ENCODE measurements around the gene PGGT1B. TPM values are rescaled to one million over a fixed set of nuclear protein-coding genes. Genes with fewer than 3 reads are reported as not detected.

Gene PGGT1B
- 12.2 and 19.1 TPM in 2 replicates for total RNA-seq

DNA sequence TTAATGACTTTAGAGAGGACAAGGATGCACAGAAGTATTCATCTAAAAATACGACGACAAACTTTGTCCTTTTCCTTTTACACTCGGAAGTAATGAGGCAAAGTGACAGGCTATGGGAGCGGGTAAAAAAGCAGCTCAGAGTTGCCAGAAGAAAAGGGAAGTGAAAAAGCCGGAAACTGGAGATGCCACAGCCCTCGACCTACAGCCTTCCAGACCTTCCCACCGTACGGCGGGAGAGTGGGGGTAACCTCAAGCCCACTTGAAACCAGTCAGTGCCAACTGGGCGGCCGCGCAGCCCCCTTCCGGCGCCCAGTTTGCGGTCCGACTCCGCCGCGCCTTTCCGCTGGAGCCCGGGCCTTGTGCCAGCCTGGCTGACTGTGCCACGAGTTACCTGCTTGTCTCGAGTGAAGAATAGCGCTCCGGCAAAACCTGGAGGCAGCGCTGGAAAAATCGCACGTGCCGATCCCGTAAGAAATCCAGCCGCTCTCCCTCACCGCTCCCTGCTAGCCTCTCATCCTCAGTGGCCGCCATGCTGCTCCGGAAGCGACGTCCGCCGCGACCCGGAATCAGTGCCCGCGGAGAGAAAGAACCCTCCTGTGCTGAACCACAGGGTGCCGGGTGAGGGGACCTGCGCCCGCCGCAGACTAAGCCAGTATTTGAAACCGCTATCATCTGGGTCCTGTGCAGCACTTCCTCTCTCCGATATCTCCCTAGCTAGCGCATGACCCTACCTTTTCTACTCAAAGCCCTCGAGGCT lies at the start of gene PGGT1B:
PGGT1B (minus strand) TSS at position 557 of the 757 bp plus-strand sequence; CDS start at position 531, 26 bp downstream.
- peak; percentile 46 for DNase-seq (ENCODE audit: low read depth)

DNA sequence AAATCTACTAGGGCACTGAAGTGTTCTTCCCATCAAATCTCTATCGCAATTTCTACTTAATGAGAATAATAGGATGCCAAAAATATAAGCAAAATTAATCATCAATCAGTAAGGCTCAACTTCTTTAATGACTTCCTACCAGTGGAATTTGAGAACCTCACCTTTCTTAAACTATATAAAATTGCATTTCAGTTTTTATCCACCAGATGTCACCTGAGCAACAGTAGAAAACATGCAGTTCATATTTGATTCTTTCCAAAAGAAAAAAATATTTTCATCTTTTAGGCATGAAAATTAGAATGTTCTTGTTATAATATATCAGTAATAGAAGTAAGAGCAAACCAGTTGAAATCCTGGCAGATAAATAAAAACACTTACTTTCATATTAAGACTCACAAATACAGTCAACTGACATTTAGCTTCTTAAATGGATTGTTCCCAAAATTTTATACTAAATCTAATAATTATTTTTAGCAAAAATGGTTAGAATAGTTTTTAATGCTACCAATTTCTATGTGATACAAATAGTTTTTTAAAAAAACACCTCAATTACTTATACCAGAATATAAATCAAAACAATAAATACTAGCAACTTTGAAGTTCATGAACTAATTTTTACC lies 47.2 kb upstream of the PGGT1B start:
- peak; percentile 65 for DNase-seq (ENCODE audit: low read depth)

DNA sequence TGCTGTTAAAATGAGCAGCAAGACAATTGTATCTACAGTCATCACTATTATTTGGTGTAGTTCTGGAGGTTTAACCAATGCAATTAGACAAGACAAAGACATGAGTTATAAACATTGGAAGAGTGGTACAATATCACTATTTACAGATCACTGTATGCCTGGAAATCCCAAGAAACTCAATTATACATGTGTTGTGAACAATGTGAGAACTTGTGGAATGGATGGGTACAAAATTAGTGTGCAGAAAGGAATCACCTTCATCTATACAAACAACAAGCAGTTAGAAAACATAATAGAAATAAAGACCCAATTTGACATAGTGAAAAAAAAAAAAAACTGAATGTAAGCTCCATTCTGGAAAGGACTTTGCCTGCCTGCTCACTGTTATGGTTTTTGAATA lies 46.1 kb upstream of the PGGT1B start:
- DNase-seq (ENCODE audit: low read depth), result no peak

DNA sequence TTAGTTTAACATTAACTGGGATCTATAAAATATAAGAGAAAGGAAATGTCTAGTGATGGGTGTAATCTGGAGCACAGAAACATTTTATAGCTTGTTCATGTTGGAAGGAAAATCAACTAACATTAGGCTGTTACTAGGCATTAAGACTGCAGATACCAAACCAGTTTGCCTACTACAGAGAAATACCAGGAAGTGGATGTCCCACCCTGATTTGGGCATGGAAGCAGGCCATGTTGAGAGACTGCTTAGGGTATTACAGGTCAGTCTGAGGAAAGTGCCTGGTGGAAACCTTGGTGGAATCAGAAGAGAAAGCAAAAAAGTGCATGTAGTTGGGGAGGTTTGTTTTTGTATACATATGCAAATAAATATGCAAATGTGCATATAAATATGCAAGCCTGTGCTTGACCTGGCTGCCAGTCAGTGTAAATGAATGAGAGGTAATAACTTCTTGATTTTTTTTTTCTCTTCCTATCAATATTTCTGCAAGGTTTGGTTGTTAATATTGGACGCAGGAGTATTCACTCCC lies 43.4 kb upstream of the PGGT1B start:
- peak; percentile 25 for DNase-seq (ENCODE audit: low read depth)

DNA sequence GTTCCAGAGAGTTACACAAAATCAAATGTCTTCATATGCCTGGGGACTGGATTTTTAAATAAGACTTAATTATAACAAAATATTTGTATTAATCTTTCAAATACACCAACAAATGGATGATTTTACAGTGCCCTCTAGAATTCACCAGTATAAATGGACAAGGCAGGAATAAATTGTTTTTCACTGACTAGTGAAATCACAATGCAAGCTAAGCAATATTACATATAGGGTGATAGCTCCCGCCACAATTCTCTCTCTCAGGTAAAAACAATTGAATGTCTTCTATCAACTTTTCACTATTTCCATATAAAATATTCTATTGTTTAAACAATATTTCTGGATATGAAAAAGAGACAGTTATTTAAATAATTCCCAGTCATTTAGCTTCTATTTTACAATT lies 41.8 kb upstream of the PGGT1B start:
- no peak for DNase-seq (ENCODE audit: low read depth)

DNA sequence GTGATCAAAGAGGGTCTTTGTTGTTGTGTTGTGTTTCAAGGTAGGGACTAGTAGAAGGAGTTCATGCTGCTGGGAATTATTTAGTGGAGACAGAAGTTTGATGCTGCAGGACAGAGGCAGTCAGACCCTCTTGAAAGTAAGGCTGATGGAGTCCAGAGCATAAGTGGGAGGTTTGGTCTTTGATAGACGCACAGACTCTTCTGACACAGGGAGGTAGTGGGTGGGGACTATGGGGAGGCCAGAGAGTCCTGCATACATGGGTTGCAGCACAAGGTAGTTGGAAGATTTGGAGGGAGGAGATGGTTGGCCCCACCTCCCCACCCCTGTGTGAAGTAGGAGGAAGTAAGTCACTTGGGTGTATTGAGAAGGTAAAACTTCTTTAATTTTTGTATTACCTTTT lies 36.1 kb upstream of the PGGT1B start:
- no peak for DNase-seq (ENCODE audit: low read depth)

DNA sequence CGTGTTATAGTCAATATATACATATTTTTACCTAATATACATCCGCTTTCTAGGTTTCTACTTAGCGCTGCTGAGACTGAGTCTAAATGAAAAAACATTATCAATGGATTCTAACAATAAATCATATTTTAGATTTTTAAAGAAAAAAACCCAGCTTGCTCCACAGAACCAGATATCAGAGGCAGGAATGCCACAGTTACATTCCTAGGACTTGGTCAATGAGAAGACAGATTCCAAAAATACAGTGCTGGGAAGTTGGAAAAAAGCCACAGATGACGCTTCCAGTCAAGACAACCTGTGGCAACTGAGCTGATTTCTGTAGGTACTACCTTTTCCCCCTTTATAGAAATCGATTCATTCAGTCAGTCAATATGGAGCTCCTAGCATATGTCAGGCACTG lies 34.4 kb upstream of the PGGT1B start:
- DNase-seq (ENCODE audit: low read depth), result peak; percentile 38

DNA sequence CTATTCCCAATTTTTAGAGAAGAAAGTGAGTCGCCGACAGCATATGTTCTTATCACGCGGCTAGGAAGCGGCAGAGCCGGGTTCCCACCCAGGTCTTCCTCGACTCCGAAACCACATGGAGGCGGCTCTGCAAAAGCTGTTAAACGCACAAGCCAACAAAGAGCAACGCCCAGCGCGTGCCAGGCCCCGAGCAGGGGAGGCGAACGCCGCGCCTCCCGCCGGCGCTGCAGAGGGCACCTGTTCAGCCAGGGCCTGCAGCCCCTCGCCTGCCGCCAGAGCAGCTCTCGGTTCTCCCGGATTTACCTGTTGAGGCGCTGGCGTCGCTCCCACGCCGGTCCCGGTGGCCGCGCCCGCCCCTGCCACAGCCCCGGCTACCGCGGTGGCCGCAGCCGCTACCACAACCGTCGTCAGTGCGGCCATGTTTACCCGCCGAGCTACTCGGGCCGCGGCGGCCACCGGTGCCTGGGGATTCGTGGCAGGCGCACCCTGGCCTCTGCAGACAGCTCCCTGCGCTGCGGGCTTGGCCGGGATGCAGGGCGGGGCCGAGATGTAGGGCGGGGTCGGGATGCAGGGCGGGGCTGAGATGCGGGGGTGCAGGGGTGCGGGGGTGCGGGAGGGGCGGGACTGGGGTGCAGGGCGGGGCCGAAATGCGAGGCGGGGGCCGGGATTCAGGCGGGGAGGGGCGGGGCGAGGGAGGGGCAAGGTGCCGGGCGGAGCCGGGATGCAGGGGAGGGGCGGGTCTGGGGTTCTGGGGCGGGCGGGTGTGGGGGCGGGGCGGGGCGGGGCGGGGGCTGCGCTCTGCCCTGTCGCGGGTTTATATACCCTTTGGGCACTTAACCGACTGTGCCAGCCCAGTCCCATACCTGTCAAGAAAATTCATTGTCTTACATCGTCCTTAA lies 33.7 kb upstream of the PGGT1B start, which contains the start of gene CCDC112:
CCDC112 (minus strand) TSS at position 531 of the 899 bp plus-strand sequence; CDS start at position 420, 111 bp downstream.
- peak; percentile 23 for DNase-seq (ENCODE audit: low read depth)

DNA sequence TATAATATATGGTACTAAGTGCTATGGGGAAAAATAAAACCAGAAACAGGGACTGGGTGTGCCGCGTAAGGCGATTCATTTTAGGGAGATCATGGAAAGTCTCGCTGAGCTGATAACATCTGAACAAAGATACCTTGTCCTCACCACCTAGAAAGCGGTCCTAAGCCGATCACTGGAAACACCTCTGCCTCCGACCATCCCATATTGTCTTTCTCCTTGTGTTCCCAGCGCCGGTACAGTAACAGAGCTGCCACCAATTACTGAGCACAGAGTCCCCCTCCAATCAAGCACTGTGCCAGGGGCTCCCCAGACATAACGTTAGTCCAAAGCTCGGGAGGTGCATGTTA lies 33.1 kb upstream of the PGGT1B start:
- DNase-seq (ENCODE audit: low read depth), result no peak

DNA sequence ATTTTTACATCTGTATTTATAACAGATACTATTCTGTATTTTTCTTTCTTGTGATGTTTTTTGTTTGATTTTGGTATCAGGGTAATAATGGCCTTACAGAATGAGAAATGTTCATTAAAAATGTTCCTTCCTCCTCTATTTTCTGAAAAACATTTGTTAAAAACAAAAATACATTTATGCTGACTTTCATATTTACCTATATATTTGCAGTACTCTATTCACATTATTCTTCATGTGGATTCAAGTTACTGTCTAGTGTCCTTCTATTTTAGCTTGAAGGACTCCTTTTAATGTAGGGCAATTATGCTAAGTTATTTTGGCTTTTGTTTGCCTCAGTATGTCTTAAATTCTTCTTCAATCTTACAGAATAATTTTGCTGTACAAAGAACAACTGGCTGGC lies 28.7 kb upstream of the PGGT1B start:
- no peak for DNase-seq (ENCODE audit: low read depth)

DNA sequence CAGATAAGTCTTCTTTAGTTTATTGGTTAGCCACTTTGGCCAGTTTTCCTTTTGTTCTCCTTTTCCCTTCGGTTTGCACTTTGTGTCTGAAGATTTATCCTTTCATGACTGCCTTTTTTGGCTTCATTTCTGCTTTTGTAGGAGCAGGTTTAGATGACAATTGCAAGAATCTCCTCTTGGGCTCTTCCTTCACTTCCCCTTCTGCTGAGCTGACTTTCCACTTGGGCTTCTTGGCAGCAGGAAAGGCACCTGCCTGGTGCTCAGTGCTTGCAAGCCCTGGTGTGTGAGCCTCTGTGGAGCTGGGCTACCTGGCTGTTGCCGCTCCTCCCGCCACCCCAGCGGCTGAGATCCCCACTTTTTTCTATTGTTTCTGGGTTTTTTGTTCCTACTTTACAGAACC lies 26.4 kb upstream of the PGGT1B start:
- DNase-seq (ENCODE audit: low read depth), result no peak

DNA sequence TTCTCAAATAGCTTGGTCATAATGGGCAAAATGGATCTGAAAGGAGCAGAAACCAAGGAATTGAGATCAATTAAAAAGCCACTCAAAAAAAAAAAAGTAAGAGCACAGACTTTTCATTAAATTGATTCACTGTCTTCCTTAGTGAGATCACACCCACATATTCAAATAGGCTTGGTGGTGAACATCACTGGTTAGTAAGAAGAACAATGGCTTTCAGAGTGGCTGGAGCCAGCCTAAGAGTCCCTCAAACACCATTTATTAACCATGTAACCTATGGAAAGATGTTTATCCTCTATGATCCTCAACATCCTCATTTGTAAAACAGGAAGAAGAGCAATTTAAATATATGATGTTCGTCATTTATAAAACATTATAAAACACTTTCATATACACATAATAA lies 21.3 kb upstream of the PGGT1B start:
- DNase-seq (ENCODE audit: low read depth), result no peak

DNA sequence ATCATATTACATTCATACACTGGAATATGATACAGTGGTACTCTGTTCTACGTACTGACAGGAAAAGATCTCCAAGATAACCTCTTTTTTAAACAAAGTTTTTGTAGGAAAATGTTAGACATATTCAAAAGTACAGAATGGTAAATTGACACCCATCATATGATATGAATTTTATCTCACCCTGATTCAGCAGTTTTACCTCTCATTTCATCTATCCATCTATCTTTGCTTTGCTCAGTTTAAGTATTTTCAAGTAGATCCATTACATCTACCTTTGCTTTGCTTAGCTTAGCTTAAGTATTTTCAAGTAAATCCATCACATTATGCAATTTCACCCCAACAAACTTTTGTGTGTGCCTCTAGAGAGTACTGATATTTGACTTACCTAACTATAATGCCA lies 19.5 kb upstream of the PGGT1B start:
- no peak for DNase-seq (ENCODE audit: low read depth)

DNA sequence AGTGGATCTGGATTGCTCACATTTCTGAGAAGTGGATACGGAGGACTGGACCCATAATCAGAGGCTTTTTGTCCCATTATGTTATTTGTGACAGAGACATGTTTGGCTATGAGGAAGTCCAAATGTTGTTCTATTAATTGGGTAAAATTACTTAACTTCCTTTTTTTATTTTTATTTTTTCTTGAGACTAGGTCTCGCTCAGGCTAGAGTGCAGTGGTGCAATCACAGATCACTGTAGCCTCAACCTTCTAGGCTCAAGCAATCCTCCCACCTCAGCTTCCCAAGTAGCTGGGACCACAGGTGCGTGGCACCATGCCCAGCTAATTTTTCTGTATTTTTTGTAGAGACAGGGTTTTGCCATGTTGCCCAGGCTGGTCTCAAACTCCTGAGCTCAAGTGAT lies 11.9 kb upstream of the PGGT1B start:
- DNase-seq (ENCODE audit: low read depth), result no peak

DNA sequence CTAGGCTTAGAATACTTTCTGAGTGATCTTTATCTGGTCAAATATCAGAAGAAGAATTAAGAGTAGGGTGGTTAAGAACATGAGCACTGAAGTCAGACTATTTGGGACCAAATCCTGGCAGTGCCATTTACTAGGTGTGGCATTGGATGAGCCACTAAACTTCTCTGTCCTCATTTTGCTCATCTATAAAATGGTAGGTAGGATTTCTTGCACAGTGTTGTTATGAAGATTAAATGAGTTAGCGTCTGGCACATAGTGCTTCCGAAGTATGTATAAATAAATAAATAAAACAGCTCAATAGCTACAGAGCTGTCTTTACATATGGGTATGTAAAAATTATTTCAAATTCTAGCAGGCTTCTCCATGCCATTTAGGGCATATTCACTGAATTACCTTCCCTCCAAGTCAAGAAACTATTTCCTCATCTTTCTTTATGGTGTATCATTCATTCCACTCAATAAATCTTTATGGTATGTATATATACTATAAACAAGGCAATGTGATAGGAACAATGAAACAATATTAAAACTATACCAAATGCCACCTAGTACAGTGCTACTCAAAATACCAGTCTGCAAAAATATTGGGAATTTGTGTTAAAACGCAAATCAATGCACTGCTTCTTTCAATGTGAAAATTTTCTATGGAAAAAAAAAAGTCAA lies 9.8 kb upstream of the PGGT1B start:
- no peak for DNase-seq (ENCODE audit: low read depth)

DNA sequence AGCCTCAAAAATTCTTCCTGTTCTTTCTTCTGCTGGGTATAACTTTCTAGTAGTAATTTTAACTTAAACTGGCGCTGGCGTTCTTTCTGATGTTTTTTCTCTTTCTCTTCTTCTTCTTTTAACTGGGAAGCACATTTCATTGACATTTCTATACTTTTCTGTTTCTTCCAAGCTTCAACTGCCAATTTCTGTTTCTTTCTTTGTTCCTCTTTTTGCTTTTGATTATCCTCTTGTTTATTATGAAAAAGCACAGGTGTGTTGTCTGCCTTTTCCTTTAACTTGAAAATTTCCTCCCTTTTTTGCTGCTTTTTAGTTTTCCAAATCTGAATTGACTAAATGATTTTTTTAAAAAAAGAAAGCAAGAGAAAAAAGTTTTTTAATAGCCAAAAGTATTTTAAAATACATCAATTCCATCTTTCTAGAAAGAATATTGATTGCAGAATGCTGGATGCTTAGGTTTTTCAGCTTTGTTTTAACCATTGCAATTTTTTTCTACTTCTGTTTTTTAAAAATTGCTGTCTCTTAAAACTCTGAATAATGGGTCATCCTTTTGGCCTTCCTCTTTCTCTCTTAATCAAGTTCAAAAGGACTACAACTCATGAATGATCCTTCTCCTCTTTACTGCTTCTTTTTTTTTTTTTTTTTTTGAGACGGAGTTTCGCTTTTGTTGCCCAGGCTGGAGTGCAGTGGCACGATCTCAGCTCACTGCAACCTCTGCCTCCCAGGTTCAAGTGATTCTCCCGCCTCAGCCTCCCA lies 8.8 kb upstream of the PGGT1B start:
- DNase-seq (ENCODE audit: low read depth), result no peak

DNA sequence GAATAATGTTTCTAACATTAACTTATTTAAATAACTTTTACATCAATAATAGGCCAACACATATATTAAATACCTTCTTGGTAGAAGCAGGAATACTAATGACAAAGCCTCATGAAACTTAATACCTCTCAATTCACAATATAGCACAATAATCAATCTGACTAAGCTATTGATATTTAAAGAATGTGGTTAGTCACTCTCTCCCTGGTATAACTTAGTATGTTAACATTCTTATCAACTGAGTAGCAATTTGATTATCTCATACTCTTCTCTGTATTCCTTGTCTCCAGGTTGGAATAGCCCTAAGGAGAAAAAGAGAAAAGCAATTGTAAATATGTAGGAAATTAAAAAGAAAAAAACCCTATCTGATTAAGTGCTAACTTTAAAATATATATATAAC lies 4.9 kb upstream of the PGGT1B start:
- peak; percentile 35 for DNase-seq (ENCODE audit: low read depth)

DNA sequence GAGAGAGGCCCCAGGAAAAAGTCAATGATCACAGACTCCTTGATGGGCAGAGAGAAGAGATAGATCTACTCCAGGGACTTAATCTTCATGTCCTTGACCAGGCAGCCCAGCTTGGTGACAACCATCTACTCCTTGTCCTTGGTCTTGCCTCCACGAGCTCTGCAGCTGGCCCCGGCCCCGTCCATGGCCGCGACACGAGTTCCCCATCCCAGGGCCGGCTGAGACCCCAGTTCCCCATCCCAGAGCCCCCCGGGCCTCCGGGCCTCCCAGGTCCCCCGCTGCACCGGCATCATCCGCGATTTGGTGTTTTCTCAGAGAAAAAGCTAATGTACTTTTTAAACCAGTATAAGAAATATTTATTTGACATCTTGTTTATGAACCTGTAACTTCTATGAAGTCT lies 2.5 kb upstream of the PGGT1B start:
- DNase-seq (ENCODE audit: low read depth), result no peak

DNA sequence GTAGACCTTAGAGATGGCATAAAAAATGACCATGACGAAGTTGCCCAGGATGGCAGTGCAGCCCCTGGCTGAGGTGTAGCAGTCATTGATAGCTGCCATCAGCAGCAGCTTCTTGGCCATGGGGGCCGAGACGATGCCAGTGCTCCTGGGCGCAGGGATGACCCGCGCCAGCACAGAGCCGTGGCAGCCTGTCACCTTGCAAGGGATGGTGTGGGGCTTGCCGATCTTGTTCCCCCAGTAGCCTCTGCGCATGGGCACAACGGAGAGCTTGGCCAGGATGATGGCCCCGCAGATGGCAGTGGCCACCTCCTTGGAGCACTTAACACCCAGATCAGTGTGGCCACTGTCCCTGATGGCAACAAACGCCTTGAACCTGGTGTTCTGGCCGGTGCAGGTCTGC lies 2.1 kb upstream of the PGGT1B start:
- DNase-seq (ENCODE audit: low read depth), result no peak

DNA sequence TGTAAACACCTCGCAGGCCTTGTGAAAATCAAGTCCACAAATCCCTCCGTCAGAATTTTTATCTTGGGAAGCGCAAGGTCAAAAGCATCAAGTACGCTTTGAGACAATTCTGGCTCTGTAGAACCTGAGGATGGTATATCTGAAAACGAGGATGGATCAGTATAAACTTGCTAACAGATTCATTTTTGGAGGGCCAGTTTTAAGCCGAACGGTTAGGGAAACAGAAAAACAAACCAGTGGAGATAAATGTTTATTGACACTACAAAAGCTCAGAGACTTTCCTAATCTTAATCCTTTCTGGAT lies 352 bp upstream of the PGGT1B start:
- DNase-seq (ENCODE audit: low read depth), result no peak

DNA sequence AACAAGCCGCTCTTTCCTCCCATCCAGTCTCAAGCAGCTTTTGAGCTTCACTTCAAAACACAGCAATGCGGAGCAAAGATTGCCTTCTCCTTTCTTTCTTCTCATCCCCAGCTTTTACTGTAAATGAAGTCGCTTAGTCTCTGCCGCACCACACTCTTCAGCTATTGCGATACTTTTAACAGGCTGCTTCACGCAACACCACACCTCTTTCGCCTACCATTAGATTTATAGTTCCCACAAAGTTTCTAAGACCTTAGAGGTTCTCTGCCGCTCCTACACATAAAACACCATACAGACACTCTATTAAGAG lies 711 bp downstream of the PGGT1B start:
- DNase-seq (ENCODE audit: low read depth), result no peak

All from renal cortical epithelial cell (primary cell).